ENCODE measurements around the gene SPON1. TPM values are rescaled to one million over a fixed set of nuclear protein-coding genes. Genes with fewer than 3 reads are reported as not detected.

SPON1 gene
- total and polyA plus RNA-seq, 2 experiments from 2014 or later = 2.4 to 5.4 TPM

DNA sequence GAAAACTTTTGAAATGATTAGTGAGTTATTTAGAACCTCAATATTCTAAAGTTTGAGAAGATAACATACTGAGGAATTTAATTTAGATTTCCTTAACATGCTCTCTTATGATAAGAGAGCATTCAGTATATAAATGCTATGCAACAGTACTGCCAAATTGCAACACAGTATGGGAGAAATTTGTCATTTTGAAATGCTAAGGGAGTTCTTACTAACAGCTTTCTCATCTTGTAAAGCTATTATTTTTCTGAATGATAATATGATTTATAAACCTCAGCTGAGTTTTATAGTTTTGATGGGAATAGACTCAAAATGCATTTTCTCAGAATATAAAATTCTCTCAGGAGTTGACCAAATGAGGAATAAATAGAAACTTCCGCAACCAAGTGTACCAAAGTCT is 108.4 kb downstream of the SPON1 start:
- H3K4me2 ChIP-seq (ENCODE audit: unreplicated experiment) = no peak overlapping the region
- H4K20me1 ChIP-seq (ENCODE audit: insufficient read depth) = no peaks in the 10 kb centered on the region
- H3K27ac ChIP-seq = no peak overlapping the region
- H3K9me3 ChIP-seq (ENCODE audit: low read depth) = no peaks in the 10 kb centered on the region
- TF ChIP-seq EZH2phosphoT487 (IDR thresholded peaks at IDR 0.05; ENCODE audit: insufficient read depth, low read depth) (no peak), EZH2 (IDR thresholded peaks at IDR 0.05; ENCODE audit: insufficient read depth, poor library complexity, severe bottlenecking) (no peak)
- H3K79me2 ChIP-seq (ENCODE audit: insufficient read depth) = no peaks in the 10 kb centered on the region
- peaks cover 16% of the 10 kb centered on the region; the same call in 1 of the 2 replicates for H3K4me1 ChIP-seq (ENCODE audit: insufficient read depth)
- in situ Hi-C loops (cut with MboI) = no loop called here
- H3K9me2 ChIP-seq (ENCODE audit: insufficient read depth) = no peaks in the 10 kb centered on the region
- no peak overlapping the region for H2AFZ ChIP-seq
- DNase-seq = peak; percentile 35
- H3F3A ChIP-seq (ENCODE audit: insufficient read depth) = peaks cover 15% of the 10 kb centered on the region
- no peak overlapping the region for H3K4me3 ChIP-seq
- no peaks in the 10 kb centered on the region for H3K36me3 ChIP-seq (ENCODE audit: low read depth)
- 96 to 100% methylated on average over 1 of the region's 1 CpG for WGBS, 2 experiments (ENCODE audit: low coverage in 1 of 2, low lambda C conversion rate in 2 of 2, missing lambda C conversion rate in 2 of 2)
- H3K9ac ChIP-seq = no peak overlapping the region
- H3K27me3 ChIP-seq (replicated peaks; ENCODE audit: insufficient read depth) = no peaks in the 10 kb centered on the region

DNA sequence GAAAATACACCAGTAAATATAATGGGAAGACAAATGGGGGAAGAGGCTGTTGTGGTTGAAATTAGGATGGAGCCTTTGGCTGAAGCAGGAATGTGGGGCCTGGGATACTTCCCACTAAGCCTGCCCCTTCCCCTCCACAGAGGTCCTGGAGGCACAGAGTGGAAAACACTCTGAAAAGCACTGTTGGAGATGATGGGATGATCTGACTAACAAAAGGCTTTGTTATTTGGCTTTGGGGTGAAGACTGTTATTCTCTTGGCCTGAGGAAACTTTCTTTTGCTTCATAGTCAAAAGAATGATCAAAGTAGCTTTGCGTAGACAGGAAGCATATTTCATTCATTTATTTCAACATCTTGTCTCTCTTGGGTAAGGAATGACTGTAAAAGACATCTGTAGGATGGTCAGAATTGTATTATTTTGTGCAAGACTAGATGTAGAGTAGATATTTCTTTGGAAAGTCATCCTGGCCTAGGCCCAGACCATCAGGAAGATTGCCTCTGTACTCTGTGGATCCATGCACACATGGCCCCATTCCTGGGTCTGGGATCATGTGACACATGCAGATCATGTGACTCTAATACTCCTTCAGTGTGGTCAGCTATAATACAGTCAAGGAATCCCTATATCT is 111.4 kb downstream of the SPON1 start:
- WGBS, 2 experiments (ENCODE audit: low coverage in 1 of 2, low lambda C conversion rate in 2 of 2, missing lambda C conversion rate in 2 of 2) = 18 to 22% methylated on average over 1 of the region's 1 CpG
- Histone ChIP-seq H3K4me3 (no peak overlapping the region), H2AFZ (no peak overlapping the region), H3K27ac (peak overlapping the region; percentile 42; the same call in 1 of the 2 replicates), H3K4me2 (ENCODE audit: unreplicated experiment) (no peak overlapping the region), H3K9me3 (ENCODE audit: low read depth) (no peaks in the 10 kb centered on the region), H3K9me2 (ENCODE audit: insufficient read depth) (no peaks in the 10 kb centered on the region), H3K79me2 (ENCODE audit: insufficient read depth) (no peaks in the 10 kb centered on the region), H3K9ac (no peak overlapping the region), H4K20me1 (ENCODE audit: insufficient read depth) (no peaks in the 10 kb centered on the region), H3K4me1 (ENCODE audit: insufficient read depth) (peaks cover 16% of the 10 kb centered on the region; the same call in 1 of the 2 replicates), H3K27me3 (replicated peaks; ENCODE audit: insufficient read depth) (no peaks in the 10 kb centered on the region), H3F3A (ENCODE audit: insufficient read depth) (peaks cover 15% of the 10 kb centered on the region), H3K36me3 (ENCODE audit: low read depth) (no peaks in the 10 kb centered on the region)
- TF ChIP-seq EZH2 (IDR thresholded peaks at IDR 0.05; ENCODE audit: insufficient read depth, poor library complexity, severe bottlenecking) (no peak), EZH2phosphoT487 (IDR thresholded peaks at IDR 0.05; ENCODE audit: insufficient read depth, low read depth) (0 out of 2 replicates have a peak, but pooled peaks have one; percentile 76)
- DNase-seq = peak; percentile 70
- in situ Hi-C loops (cut with MboI) = no loop called here

DNA sequence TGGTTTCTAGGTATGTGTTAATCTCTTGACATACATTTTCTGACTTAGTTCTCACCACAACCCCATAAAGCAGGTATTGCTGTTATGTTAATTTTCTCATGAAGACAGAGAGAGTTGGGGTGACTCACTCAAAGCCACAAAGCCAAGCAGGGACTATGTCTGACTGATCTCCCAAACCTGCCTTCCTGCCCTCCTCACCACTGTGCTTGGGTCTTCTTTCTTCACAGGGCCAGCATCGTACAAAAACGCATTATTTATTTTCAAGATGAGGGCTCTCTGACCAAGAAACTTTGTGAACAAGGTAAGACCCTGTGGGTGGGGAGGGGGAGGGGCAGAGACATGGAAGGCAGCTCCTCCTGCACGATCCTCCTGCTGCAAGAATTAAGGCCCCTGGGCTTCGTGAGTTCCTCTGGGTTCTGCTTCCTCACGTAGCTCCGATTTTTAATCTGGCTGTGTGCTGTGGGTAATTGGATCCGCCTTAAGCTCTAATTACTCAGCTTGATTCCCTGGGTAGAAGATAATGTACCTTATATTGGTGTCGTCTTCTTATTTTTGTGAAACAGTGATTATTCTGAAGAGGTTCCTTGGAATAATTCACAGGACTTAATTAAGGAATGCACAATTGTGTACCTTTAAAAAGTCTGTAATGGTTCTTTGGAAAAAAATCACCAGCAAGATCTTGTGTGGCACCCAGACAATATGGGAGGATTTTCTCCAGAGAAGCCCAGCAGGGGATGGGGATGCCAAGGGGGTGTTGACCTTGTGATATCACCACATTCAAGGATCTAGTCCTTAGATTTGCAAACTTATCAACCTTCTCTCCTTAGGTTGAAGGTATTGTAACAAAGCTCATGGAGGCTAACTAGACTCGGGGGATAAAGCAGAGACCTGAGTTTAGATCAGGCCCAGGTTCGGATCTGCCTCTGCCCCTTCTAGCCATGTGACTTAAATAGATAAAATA is 112.9 kb downstream of the SPON1 start:
- WGBS, 2 experiments (ENCODE audit: low coverage in 1 of 2, low lambda C conversion rate in 2 of 2, missing lambda C conversion rate in 2 of 2) = 82 to 85% methylated on average over 10 of the region's 10 CpGs
- Histone ChIP-seq H3K9me3 (ENCODE audit: low read depth) (no peaks in the 10 kb centered on the region), H4K20me1 (ENCODE audit: insufficient read depth) (no peaks in the 10 kb centered on the region), H3K9me2 (ENCODE audit: insufficient read depth) (no peaks in the 10 kb centered on the region), H3K36me3 (ENCODE audit: low read depth) (no peaks in the 10 kb centered on the region), H3K9ac (no peak overlapping the region), H3K79me2 (ENCODE audit: insufficient read depth) (no peaks in the 10 kb centered on the region), H3K27me3 (replicated peaks; ENCODE audit: insufficient read depth) (no peaks in the 10 kb centered on the region), H3K4me1 (ENCODE audit: insufficient read depth) (peaks cover 16% of the 10 kb centered on the region; the same call in 1 of the 2 replicates), H3K27ac (no peak overlapping the region), H2AFZ (no peak overlapping the region), H3F3A (ENCODE audit: insufficient read depth) (peaks cover 15% of the 10 kb centered on the region), H3K4me2 (ENCODE audit: unreplicated experiment) (no peak overlapping the region), H3K4me3 (no peak overlapping the region)
- peak; percentile 73 for DNase-seq
- TF ChIP-seq EZH2 (IDR thresholded peaks at IDR 0.05; ENCODE audit: insufficient read depth, poor library complexity, severe bottlenecking) (no peak), EZH2phosphoT487 (IDR thresholded peaks at IDR 0.05; ENCODE audit: insufficient read depth, low read depth) (peak; percentile 83; the same call in 1 of the 2 replicates)
- in situ Hi-C loops (cut with MboI) = no loop called here

DNA sequence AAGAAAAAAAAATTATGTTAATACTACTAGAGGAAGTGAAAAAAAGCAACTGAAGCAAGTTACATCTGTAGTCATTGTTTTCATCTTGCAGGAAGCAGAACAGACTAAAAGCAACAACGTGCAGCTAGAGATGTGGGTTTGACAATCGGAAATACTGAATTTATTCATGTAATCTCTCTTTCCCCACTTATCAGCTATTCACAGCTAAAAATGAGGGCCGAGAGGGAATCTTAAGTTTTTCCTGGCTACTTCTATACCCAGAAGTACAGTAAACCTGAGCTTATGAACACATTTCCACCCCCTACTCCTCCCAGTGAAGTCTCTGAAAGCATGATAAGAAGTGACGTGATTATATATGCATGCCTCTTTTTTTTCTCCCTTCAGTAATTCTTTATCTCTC is 116.5 kb downstream of the SPON1 start:
- no peak overlapping the region for H3K4me2 ChIP-seq (ENCODE audit: unreplicated experiment)
- 85 to 95% methylated on average over 4 of the region's 4 CpGs for WGBS, 2 experiments (ENCODE audit: low coverage in 1 of 2, low lambda C conversion rate in 2 of 2, missing lambda C conversion rate in 2 of 2)
- H3K9me2 ChIP-seq (ENCODE audit: insufficient read depth) = no peaks in the 10 kb centered on the region
- H3K27ac ChIP-seq = no peak overlapping the region
- no peaks in the 10 kb centered on the region for H3K79me2 ChIP-seq (ENCODE audit: insufficient read depth)
- H3K4me3 ChIP-seq = no peak overlapping the region
- in situ Hi-C loops (cut with MboI) = no loop called here
- H3K9me3 ChIP-seq (ENCODE audit: low read depth) = no peaks in the 10 kb centered on the region
- H3K36me3 ChIP-seq (ENCODE audit: low read depth) = no peaks in the 10 kb centered on the region
- no peak for DNase-seq
- H3K4me1 ChIP-seq (ENCODE audit: insufficient read depth) = peaks cover 20% of the 10 kb centered on the region
- TF ChIP-seq EZH2phosphoT487 (IDR thresholded peaks at IDR 0.05; ENCODE audit: insufficient read depth, low read depth) = no peak
- TF ChIP-seq EZH2 (IDR thresholded peaks at IDR 0.05; ENCODE audit: insufficient read depth, poor library complexity, severe bottlenecking) = no peak
- no peaks in the 10 kb centered on the region for H3K27me3 ChIP-seq (replicated peaks; ENCODE audit: insufficient read depth)
- peaks cover 19% of the 10 kb centered on the region for H3F3A ChIP-seq (ENCODE audit: insufficient read depth)
- H3K9ac ChIP-seq = no peak overlapping the region
- H2AFZ ChIP-seq = no peak overlapping the region
- no peaks in the 10 kb centered on the region for H4K20me1 ChIP-seq (ENCODE audit: insufficient read depth)

Data from GM23248 (cell line).